Breast epithelium (tissue), 4 donors: ENCODE data around the gene HGFAC. TPM values are rescaled to one million over a fixed set of nuclear protein-coding genes. Genes with fewer than 3 reads are reported as not detected.

Source experiments
- DNase-seq, 2 donors: peaks; one replicate each; pipeline ENCODE4 v3.0.0-alpha.2; 2019; ENCODE audit warnings: low spot score in 2 of 2
- H3K27ac ChIP-seq, 2 donors: fragments of 200-600 bp; sonication (generic) in 1 of 2; one replicate each; pipeline ENCODE4 v1.5.1; 2016 to 2019; ENCODE audit warnings: mild to moderate bottlenecking in 1 of 2
- H3K27me3 ChIP-seq, 2 donors: fragments of 200-600 bp; sonication (generic) in 1 of 2; one replicate each; pipeline versions ENCODE4 v1.5.1 to v1.6.0; 2017 to 2019; ENCODE audit warnings: control low read depth in 1 of 2, mild to moderate bottlenecking in 1 of 2
- H3K36me3 ChIP-seq: fragments of 200-600 bp; one replicate; pipeline ENCODE4 v1.5.1; 2019
- H3K4me1 ChIP-seq, 2 donors: fragments of 200-600 bp; sonication (generic); one replicate each; pipeline ENCODE4 v1.5.1; 2016 to 2019; ENCODE audit warnings: control low read depth in 1 of 2
- H3K4me3 ChIP-seq, 3 donors: fragments of 200-600 bp; sonication (generic); 1 replicate in 2 of 3; 2 replicates in 1 of 3; pipeline ENCODE4 v1.5.1; 2016 to 2019; ENCODE audit warnings: mild to moderate bottlenecking in 3 of 3, moderate library complexity in 2 of 3
- H3K9me3 ChIP-seq, 2 donors: fragments of 200-600 bp; sonication (generic) in 1 of 2; one replicate each; pipeline ENCODE4 v1.5.1; 2016 to 2019; ENCODE audit warnings: control low read depth in 1 of 2
- POLR2A ChIP-seq: fragments of 450-650 bp; IDR thresholded peaks from one replicate; pipeline ENCODE4 v1.6.1; 2016; ENCODE audit warnings: antibody characterized with exemption, mild to moderate bottlenecking, moderate library complexity
- POLR2AphosphoS5 ChIP-seq, 3 donors: sonication (generic); formaldehyde crosslinking; IDR thresholded peaks; one replicate each; pipeline ENCODE4 v1.6.1; 2017; ENCODE audit warnings: antibody characterized with exemption in 3 of 3
- intact Hi-C: fragments of 100-400 bp; cut with DNase I; formaldehyde crosslinking; loops from one replicate; pipeline ENCODE4 v1.15.1; 2023; ENCODE audit warnings: low total_unique reads
- total RNA-seq, 3 donors: library from RNA; depleted of rRNA; stranded (reverse); fragments of >200 nt; gene quantifications; one replicate each; pipeline ENCODE4 v1.1.0, GENCODE V29; 2016
- TF ChIP-seq, protein P1 (sequence below), 3 donors: fragments of 450-650 bp; IDR thresholded peaks; one replicate each; pipeline ENCODE4 v1.5.1; 2016 to 2017; ENCODE audit warnings: antibody characterized with exemption in 3 of 3, mild to moderate bottlenecking in 3 of 3, moderate library complexity in 3 of 3

HGFAC gene
- total RNA-seq: 1 to 10 TPM in 1 of 3 donors, under 1 TPM in 1, not detected in 1; 0.59 to 1.3 TPM

DNA sequence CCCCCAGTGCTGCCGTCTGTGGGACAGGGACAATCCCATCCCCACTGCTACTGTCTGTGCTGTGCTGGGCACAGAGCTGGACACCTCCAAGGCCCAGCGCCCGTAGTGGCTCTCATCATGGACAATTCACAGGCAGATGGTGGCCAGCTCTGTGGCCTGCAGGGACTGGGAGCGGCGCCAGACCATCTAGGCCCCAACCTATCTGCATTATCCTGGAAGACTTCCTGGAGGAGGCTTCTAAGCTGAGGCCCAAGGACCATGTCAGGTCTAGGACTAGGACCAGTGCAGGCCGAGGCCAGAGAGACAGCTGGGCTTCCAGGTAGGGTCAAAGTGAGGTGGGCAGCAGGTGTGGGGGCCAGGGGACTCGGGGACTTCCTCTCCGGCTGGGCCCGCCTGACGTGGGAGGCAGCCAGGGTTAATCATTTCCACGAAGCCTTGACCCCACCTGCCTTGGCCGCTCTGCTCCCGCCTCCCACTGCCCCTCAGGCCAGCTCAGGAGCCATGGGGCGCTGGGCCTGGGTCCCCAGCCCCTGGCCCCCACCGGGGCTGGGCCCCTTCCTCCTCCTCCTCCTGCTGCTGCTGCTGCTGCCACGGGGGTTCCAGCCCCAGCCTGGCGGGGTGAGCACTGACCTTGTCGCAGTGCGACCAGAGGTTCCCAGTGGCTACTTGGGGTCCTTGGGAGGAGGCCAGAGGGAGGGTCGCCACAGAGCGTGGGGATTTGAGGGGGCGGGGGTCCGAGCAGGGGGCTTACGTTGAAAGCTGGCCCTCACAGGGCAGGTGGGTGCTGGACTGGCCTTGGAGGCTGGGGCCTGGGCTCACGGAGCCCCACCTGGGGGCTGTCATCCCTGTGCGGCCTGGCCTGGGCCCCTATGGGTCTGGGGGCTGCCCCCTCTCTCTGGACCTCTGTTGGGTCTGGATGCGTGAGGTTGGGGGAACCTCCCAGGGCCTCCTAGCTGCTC, at the start of gene HGFAC:
HGFAC (plus strand) TSS at position 468 of the 959 bp plus-strand sequence; CDS start at position 502, 34 bp downstream.
- H3K9me3 ChIP-seq: no peaks in the 10 kb centered on the region
- intact Hi-C loops: no loop called here
- no peak within 1 kb of the TSS for H3K27ac ChIP-seq
- peaks cover 0 to 2% of the 10 kb centered on the region in 2 donors for H3K4me1 ChIP-seq
- no peaks in the 10 kb centered on the region for H3K36me3 ChIP-seq
- H3K27me3 ChIP-seq: no peaks in the 10 kb centered on the region
- H3K4me3 ChIP-seq: no peak within 1 kb of the TSS
- no peak for TF ChIP-seq POLR2A
- TF ChIP-seq, protein P1, sequence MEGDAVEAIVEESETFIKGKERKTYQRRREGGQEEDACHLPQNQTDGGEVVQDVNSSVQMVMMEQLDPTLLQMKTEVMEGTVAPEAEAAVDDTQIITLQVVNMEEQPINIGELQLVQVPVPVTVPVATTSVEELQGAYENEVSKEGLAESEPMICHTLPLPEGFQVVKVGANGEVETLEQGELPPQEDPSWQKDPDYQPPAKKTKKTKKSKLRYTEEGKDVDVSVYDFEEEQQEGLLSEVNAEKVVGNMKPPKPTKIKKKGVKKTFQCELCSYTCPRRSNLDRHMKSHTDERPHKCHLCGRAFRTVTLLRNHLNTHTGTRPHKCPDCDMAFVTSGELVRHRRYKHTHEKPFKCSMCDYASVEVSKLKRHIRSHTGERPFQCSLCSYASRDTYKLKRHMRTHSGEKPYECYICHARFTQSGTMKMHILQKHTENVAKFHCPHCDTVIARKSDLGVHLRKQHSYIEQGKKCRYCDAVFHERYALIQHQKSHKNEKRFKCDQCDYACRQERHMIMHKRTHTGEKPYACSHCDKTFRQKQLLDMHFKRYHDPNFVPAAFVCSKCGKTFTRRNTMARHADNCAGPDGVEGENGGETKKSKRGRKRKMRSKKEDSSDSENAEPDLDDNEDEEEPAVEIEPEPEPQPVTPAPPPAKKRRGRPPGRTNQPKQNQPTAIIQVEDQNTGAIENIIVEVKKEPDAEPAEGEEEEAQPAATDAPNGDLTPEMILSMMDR (IDR thresholded peaks at IDR 0.05): no peak
- no peak for DNase-seq

DNA sequence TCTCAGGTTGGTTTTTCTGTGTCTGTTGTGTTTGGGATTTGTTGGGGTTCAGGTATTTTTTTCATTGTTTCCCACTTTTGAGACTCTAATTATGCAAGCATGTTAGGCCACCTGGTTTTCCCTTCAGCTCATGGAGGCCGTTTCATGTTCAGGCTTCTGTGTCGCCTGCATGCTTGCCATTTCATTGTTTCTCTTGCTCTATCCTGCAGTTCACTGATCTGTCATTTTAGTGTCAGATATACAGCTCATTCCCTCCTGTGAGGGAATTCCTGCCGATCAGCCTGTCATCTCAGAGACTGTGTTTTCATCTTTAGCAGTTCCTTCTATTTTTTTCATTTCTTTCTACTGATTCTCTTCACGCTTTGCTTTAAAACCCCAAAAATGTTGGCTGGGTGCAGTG, 49.4 kb upstream of the HGFAC start:
- peaks cover under 1 to 5% of the 10 kb centered on the region in 2 donors for H3K4me1 ChIP-seq
- H3K4me3 ChIP-seq: no peak overlapping the region
- no peak overlapping the region for H3K27ac ChIP-seq
- no peak for DNase-seq
- no peaks in the 10 kb centered on the region for H3K36me3 ChIP-seq
- no peaks in the 10 kb centered on the region for H3K9me3 ChIP-seq
- H3K27me3 ChIP-seq: no peaks in the 10 kb centered on the region
- intact Hi-C loops: no loop called here
- TF ChIP-seq POLR2AphosphoS5 (IDR thresholded peaks at IDR 0.05): no peak
- TF ChIP-seq POLR2A: no peak
- TF ChIP-seq, protein P1 (IDR thresholded peaks at IDR 0.05): no peak

DNA sequence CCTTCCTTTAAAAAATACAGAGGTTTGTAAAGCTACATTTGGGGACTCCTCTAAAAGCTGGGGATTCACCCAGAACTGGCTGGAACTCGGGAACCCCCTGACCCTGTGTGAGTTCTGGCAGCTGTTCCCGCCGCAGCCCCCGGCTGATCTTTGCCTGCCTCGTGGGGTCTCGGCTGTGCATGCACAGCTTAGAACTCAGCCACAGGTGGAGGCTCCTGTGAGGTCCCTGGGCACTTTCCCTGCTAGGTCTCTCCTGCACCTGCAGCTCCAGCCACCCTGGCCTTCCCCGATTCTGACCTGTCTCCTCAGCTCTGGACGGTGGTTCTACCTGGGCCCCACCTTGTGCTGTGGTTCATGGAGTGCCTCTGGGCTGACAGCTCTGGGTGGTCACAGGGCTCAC, 48.6 kb upstream of the HGFAC start:
- no peak for DNase-seq

DNA sequence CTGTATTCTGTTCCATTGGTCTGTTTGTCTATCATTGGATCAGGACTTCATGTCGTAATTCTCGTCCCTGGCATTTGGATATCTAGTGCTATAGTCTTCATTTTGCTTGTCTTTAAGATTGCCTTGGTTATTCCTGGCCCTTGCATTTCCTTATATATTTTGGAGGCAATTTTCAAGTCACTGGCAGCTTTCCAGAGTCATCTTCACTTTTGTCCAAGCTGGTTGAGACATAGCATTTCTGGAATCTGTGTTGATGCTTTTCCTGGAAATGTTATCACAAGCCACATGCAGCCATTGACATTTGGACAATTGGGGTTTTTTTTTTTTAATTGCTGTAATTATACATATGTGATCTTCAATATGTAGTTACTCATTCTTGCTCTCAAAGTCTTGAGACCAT, 45.2 kb upstream of the HGFAC start:
- Histone ChIP-seq H3K36me3 (no peaks in the 10 kb centered on the region), H3K4me3 (no peak overlapping the region), H3K4me1 (no peaks in the 10 kb centered on the region), H3K27me3 (no peaks in the 10 kb centered on the region), H3K27ac (no peak overlapping the region), H3K9me3 (no peaks in the 10 kb centered on the region)
- DNase-seq: no peak
- intact Hi-C loops: no loop called here
- TF ChIP-seq POLR2AphosphoS5 (IDR thresholded peaks at IDR 0.05) (no peak), POLR2A (no peak)
- TF ChIP-seq, protein P1 (IDR thresholded peaks at IDR 0.05): no peak

More for the DNA sequence above, 48.6 kb upstream of the HGFAC start:
- no peaks in the 10 kb centered on the region for H3K9me3 ChIP-seq
- H3K27ac ChIP-seq: no peak overlapping the region
- intact Hi-C loops: no loop called here
- no peaks in the 10 kb centered on the region for H3K27me3 ChIP-seq
- TF ChIP-seq POLR2A (no peak), POLR2AphosphoS5 (IDR thresholded peaks at IDR 0.05) (no peak)
- TF ChIP-seq, protein P1 (IDR thresholded peaks at IDR 0.05): no peak
- no peaks in the 10 kb centered on the region for H3K36me3 ChIP-seq
- peaks cover 0 to 5% of the 10 kb centered on the region in 2 donors for H3K4me1 ChIP-seq
- H3K4me3 ChIP-seq: no peak overlapping the region

GRCh38 chr4:3397128-3397527, 44.6 kb upstream of the HGFAC start:
- Histone ChIP-seq H3K4me1 (no peaks in the 10 kb centered on the region), H3K27me3 (no peaks in the 10 kb centered on the region), H3K9me3 (no peaks in the 10 kb centered on the region), H3K36me3 (no peaks in the 10 kb centered on the region), H3K27ac (no peak overlapping the region), H3K4me3 (no peak overlapping the region)
- TF ChIP-seq POLR2A (no peak), POLR2AphosphoS5 (IDR thresholded peaks at IDR 0.05) (no peak)
- TF ChIP-seq, protein P1 (IDR thresholded peaks at IDR 0.05): no peak
- intact Hi-C loops: no loop called here
- DNase-seq: no peak
